Fibroblast of skin of left quadriceps (primary cell): ENCODE data around the gene PLBD2.

Source experiments
- DNase-seq, 2 experiments: peaks; one replicate each; pipeline ENCODE4 v3.0.0-alpha.2; 2013; ENCODE audit warnings: low read depth in 2 of 2

PLBD2 gene

DNA sequence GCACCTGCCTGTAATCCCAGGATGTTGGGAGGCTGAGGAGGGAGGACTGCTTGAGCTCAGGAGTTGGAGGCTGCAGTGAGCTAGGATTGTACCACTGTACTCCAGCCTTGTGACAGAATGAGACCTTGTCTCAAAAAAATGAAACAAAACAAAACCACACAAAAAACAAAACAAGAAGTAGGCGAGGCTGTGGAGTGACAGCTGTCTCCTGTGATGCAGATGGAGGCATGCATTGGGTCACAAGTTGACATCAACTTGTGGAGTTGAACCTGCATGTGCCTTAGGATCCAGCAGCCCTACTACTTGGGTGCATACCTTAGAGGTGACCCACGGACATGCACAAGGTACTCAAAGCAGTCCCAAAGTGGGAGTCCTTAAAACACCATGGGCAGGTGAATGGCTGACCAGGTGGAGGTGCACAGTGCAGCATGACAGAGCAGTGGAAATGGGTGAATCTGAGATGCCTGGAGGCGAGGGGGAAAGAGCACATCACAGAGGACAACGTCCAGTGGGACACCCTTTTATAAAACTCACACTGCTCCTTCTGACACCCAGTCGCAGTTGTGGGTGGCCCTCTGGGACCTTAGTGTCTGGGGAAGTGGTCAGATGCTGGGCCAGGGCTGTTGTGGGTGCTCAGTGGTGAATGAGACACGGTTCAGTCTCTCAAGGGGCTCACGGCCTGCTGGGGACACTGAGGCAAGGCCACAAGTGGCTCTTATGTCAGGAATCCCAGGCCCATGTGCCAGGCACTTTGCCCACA, 12.7 kb downstream of the PLBD2 start:
- no peak for DNase-seq

DNA sequence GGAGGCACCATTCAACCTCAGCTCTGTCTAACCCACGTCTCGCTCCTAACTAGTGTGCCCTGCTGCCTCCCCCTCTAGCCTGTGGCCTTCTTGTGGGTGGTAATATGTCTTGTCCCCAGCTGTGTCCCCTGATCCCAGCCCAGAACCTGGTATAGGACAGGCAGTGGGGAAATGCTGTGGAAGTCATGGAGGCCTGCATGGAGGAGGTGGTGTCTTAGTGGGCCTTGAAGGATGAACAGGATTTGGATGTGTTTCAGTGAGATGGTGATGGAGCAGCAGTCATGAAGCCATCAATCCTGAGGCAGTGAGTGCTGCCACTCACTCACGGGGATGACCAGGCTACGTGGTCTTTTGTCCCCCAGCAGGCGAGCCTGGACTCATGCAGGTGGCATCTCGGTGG, 13.4 kb downstream of the PLBD2 start:
- no peak for DNase-seq

DNA sequence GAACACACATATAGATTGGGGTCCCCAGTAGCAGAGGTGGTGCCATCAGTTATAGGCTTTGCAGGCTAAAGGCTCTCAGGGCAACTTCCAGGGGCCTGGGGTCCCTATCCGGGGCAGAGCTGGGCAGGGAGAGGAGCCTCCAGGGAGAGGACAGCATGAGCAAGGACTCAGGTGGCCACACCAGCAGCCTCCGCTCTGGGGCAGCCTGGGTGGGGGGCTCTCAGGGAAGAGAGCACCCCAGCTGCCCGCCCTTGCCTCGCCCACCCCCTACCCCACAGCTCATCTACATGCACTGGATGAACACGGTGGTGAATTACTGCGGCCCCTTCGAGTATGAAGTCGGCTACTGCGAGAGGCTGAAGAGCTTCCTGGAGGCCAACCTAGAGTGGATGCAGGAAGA, 14.0 kb downstream of the PLBD2 start:
- no peak for DNase-seq

DNA sequence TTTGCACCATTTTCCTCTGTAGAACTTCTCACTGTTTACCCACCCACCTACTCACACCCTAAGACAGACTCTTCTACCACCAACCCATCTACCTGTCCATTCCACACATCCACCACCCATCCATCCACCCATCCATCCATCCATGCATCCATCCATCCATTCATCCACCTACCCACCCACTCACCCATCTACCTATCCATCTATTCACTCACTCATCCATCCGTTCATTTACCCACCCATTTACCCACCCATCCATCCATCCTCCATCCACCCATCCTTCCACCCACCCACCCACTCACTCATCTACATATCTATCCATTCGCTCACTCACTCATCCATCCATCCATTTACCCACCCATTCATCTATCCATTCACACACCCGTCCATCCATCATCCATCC, 15.1 kb downstream of the PLBD2 start:
- no peak for DNase-seq

DNA sequence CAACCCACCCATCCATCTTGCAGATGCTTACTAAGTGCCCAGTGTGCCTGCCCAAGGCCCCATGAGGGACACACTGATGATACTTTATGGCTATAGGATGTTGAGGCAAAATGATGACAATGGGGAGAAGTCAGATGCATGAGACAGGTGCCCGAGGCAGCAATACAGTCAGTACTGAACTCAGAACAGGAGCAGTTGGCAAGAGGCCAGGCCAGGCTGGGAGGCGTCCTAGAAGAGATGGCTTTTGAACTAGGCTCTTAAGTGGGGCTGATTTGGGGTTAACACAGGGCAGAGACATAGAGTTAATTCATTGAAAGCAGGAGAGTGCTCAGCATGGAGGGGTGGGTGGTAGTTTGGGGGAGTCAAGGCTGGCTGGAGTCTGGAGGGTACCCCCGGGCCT, 15.6 kb downstream of the PLBD2 start:
- no peak for DNase-seq

DNA sequence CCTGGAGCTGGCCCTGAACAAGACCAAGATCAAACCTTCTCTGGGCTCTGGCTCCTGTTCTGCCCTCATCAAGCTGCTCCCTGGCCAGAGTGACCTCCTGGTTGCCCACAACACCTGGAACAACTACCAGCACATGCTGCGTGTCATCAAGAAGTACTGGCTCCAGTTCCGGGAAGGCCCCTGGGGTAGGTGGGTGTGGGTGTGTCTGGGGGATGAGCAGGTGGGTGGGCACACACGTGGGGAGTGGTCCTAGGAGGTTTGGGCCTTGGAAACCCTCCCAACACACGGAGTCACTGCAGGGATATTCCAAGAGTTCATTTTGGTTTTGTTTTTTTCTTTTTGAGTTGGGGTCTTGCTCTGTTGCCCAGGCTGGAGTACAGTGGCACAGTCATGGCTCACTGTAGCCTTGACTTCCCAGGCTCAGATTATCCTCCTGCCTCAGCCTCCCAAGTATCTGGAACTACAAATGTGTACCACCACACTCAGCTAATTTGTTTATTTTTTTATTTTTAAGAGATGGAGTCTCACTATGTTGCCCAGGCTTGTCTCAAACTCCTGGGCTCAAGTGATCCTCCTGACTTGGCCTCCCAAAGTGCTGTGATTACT, 16.5 kb downstream of the PLBD2 start:
- no peak for DNase-seq

DNA sequence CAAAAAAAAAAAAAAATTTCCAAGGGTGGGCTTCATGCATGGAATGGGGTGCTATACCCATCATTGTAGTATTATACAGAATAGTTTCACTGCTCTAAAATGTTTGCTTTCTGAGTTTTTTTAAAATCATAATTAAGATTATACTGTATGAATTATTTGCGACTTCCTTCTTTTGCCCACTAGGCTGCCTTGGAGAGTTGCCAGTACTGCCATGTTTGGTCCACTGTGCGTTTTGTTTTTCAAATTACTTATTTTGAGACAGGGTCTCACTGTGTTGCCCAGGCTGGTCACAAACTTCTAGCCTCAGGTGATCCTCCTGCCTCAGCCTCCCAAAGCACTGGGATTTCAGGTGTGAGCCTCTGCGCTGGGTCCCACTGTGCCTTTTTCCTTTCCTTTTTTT, 19.9 kb downstream of the PLBD2 start:
- no peak for DNase-seq

DNA sequence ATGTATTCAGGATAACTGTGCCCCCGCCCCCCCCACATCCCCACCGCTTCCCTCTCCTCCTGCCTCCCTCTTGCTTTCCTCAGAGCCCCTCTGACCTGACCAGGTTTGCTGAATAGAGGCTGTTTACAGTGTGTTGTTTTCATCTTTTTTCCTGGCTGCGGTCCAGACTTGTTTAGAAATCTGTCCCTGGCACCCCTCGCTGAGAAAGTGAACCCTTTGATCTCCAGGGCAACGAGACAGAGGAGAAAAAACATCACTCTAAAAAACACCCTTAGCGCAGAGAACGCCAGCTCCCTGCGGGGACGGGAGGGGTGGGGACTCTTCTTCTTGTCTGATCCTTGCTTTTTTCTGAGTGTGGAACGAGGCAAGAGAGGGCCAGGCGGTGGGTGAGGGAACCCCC, 22.8 kb downstream of the PLBD2 start:
- no peak for DNase-seq

DNA sequence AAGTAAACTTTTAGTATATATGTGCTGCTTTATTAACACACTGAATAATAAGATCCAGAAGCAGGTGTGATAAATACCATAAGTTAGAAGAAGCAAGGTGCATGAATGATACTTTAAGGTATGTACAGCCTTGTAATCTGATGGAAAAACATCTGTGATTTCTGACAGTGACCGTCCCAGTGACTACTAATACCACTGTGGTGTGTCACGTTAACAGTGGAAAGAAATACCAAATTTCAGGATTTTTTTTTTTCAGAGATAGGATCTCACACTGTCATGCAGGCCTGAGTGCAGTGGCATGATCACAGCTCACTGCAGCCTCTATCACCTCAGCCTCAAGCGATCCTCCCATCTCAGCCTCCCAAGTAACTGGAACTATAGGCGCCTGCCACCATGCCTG, 23.8 kb downstream of the PLBD2 start:
- DNase-seq: no peak

DNA sequence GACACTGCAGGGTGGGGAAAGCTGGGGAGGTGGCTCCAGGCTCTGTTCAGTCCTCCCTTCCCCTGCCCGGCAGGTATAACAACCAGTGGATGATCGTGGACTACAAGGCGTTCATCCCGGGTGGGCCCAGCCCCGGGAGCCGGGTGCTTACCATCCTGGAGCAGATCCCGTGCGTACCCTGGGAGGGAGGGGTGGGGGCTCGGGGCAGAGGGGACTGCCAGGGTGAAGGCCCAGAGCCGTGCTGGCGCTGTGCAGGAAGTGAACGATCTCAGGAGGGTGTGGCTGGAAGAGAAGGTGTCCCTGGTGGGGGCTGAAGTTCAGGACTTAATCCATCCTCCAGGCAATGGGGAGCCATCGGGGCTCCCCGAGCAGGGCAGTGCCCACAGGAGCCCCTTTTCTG, 26.4 kb downstream of the PLBD2 start:
- no peak for DNase-seq

DNA sequence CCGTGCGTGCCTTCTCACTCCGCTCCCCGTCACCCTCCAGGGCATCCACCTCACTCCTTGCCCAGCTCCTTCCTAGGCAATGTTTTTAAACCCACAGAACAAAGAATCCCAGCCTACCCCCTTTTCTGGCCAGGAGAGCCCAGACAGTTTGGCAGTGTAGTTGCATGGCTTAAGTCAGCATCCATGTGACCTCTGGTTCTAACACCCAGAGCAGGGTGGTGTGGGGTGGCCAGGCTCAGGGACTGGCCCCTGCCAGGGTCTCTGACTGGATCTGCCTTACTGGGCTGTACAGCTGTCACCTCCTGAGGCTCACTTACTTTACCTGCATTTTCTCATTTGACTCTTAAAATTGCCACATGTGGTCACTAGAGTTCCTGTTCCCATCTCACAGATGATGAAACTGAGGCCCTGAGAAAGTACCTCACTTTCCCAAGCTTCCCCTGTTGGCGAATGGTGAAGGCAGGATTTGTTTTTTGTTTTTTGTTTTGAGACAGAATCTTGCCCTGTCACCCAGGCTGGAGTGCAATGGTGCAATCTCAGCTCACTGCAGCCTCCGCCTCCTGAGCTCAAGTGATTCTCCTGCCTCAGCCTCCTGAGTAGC, 27.0 kb downstream of the PLBD2 start:
- DNase-seq: no peak

DNA sequence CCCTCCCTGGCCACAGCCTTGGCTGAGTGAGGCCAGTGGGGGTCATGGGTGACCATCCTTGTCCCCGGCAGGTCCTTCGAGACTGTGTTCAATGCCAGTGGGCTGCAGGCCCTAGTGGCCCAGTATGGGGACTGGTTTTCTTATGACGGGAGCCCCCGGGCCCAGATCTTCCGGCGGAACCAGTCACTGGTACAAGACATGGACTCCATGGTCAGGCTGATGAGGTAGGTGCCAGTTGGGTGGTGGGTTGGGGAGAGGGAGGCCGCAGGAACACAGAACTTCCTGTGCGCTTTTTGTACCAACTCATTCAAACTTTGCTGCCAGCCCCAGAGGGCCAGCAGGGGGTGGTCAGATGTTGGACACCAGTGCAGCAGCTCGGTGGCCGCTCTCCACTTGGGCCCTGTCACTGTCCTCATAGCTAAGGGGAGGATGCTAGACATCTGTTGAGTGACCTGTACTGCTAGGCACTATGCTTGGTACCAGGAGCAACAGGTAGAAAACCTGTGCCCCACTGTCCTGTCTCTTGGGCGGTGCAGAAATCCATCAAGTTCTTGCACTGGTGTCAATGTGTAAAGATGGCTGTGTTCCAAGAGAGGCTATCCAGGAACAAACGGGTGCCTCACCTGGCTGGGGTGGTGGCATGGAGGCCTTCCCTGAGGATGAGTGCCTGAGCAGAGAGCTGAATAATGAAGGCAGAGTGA, 28.6 kb downstream of the PLBD2 start:
- DNase-seq: no peak

DNA sequence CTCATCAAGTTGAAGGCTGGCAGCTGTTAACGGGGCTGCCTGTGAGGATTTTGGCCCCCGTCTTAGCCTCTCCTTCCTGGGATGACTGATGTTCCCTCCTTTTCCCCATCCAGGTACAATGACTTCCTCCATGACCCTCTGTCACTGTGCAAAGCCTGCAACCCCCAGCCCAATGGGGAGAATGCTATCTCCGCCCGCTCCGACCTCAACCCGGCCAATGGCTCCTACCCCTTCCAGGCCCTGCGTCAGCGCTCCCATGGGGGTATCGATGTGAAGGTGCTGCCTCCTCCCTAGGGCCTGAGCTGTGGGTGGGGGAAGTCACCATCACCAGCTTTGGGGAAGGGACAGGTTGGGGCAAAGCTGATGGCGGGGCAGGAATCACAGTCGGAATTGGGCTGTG, 29.2 kb downstream of the PLBD2 start:
- DNase-seq: no peak

DNA sequence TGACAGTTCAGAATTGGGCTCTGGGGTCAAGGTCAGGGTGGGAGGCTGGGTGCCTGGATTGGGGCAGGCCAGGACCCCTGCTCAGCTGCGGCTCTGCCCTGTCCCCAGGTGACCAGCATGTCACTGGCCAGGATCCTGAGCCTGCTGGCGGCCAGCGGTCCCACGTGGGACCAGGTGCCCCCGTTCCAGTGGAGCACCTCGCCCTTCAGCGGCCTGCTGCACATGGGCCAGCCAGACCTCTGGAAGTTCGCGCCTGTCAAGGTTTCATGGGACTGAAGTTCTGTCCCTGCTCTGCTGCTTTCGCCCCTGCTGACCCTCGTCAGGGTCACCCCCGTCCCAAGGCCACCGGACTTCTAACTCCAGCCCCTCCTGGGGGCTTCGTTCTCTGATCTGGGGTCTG, 30.0 kb downstream of the PLBD2 start:
- DNase-seq: no peak

DNA sequence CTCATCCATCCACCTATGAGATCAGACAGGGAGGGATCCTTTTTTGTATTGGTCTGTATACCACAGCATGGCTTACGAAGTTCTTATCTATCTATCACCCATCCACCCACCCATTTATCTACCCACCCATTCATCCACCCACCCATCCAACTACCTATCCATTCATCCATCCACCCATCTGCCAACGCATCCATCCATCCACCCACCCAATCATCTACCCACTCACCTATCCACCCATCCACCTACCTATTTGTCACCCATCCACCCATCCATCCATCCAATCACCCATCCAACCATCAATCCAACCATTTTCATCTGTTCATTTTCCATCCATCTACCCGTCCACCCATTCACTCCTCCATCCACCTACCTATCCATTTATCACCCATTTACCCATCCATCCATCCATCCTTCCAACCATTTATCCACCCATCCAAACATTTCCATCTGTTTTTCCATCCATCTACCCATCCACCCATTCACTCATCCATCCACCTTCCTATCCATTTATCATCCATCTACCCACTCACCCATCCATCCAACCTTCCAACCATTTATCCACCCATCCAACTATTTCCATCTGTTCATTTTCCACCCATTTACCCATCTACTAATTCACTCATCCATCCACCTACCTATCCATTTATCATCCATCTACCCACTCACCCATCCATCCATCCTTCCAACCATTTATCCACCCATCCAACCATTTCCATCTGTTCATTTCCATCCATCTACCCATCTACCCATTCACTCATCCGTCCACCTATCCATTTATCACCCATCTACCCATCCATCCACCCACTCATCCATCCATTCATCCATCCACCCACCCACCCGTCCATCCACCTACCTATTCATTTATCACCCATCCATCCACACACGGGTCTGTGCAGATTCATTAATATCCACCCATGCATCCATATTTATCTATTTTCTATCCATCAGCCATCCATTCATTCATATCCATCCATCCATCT, 32.0 kb downstream of the PLBD2 start:
- no peak for DNase-seq

DNA sequence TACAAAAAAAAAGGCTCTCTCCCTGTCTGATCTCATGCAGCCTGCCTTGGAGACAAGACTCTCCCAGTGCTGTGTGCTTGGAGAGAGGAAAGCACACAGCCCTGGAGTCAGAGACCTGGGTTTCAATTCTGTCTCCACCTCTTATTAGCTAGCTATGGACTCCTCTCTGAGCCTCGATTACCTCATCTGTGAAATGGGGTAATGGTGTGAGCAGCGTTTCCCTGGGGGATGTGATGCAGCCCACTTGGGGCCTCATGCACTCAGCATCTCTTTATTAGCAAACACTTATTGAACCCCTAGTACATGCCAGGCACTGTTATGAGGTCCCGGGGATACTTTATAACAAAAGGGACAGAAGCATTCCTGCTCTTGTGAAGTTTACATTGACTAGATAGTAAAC, 32.8 kb downstream of the PLBD2 start:
- DNase-seq: no peak

DNA sequence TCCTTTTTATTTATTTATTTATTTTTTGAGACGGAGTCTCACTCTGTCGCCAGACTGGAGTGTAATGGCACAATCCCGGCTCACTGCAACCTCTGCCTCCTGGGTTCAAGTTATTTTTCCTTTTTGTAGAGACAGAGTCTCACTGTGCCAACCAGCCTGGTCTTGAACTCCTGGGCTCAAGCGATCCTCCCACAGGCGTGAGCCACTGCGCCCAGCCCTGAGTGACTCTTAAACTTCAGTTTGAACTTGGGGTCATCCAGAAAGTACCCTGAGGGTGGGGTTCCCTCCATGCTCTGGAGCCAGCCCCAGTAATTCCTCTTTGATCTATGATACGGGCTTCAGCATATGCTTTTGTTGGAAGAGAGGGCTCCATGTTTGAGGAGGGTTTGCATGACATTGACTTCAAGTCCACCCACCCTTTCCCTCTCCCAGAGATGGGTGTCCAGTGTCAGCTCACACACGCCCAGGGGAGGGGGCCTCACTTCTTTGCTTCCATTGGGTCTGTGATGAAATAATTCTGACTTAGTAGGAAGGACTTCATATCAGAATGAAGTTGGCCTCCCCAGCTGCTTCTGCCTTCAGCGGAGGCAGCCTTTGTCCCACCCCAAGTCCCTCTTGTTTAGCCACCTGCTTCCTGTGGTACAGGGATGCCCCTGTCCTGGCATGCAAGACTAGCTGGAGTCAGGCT, 33.4 kb downstream of the PLBD2 start:
- DNase-seq: no peak

DNA sequence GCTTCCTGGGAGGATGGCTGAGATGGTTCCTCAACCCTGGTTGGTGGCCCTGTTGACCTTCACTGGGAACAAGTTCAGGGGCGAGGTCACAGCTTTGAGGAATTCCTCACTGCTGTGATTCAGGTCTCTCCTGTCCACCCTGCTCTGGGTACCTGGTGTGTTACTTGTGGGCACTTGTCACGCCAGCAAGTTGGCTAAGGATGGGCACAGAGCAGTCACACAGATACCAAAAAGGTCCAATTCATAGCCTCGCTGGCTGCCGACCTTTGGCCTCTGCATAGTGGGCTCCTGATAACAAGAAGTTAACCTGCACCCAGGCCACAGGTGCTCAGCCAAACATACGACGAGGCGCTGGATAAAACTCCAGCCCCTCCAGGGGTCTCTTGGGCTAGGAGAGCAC, 34.1 kb downstream of the PLBD2 start:
- DNase-seq: no peak

DNA sequence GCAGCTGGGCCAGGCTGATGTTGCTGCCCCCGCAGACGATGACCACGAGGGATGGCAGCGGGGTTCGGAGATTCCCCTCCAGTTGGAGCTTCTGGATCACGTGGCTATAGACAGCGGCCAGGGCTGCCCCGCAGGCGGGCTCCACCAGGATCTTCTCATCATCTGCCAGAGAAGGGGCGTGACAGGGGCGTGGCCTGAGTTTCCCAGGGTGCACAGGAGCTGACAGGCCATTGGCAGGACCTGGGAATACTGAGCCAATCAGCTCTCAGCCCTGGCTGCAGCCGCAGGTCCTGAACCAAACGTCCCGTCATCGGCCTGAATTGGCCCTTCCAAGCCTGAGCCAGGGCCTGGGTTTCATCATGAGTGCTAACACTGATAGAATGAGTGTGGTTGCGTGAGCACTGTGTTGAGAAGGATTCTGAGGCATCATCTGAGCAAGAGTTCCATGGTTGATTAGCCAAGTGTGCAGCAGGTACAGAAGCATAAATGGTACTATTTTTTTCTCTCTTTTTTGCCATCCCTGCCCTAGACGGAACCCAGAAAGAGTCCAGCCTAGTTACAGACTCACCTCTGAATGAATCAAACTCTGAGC, 34.7 kb downstream of the PLBD2 start:
- no peak for DNase-seq

DNA sequence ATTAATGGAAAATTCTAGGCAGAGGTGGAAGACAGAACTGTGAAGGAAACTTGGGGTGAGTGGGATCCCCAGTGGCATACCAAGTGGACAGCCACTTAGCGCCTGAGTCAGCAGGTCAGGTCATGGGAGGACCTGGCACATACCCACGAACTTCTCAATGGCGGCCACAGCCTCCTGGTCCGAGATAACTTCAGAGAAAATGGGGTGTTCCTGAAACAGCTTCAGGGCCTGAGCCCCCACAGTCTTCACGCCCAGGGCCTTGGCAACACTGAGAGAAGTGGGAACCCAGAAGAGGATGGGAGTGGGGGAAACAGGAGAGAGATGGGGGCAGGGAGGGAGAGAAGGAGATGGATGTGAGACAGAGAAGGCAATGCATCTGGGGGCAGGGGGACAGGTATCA, 35.4 kb downstream of the PLBD2 start:
- no peak for DNase-seq

DNA sequence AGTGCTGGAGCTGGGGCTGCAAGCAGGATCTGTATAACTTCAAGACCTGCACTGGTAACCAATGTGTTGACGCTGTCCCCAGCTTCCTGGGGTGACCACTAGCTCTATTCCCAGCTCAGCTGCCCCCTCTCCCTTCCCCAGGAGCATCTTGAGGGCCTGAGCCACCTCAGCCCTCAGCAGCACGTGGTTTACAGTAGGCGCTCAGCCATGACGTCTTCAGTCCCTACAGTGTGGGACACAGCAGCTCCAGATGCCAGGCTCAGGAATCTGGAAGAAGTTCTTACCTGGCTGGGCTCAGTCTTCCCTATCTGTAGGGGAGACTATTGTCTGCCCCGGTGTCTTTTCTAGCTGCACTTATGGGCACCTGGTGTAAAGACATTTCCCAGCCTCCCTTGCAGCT, 36.7 kb downstream of the PLBD2 start:
- DNase-seq: no peak
